B cell (primary cell): ENCODE measurements around the gene CCDC85B. TPM values are rescaled to one million over a fixed set of nuclear protein-coding genes. Genes with fewer than 3 reads are reported as not detected.
A peak's percentile ranks its signal among the peaks of the same experiment; 100 is the strongest.

Source experiments
- ATAC-seq: fragments of 200-7000 bp; cut with Tn5 transposase; one replicate; pipeline ENCODE4 v1.10.0; 2021; ENCODE audit warnings: low read depth, mild to moderate bottlenecking, moderate number of reproducible peaks, moderate library complexity
- CTCF ChIA-PET: fragments of 350-600 bp; sonication (Branson Sonifier 250); formaldehyde crosslinking; loops from one replicate; lab custom pipeline; 2021; ENCODE audit warnings: antibody characterized with exemption, inconsistent platforms; lab: Charles Lee
- POLR2A ChIA-PET: fragments of 350-600 bp; sonication (Branson Sonifier 250); formaldehyde crosslinking; loops from one replicate; lab custom pipeline; 2021; ENCODE audit warnings: antibody characterized with exemption; lab: Charles Lee
- DNase-seq: peaks from one replicate; pipeline ENCODE4 v3.0.0; 2013
- H2AFZ ChIP-seq: 2 replicates; pipeline ENCODE4 v1.6.1; 2012; ENCODE audit warnings: mild to moderate bottlenecking, low read depth, low read length; ENCODE audit not compliant: insufficient read depth, poor library complexity, severe bottlenecking
- H3K27ac ChIP-seq, 2 donors: 1 replicate in 1 of 2; 2 replicates in 1 of 2; pipeline ENCODE4 v1.5.1; 2012 to 2013; ENCODE audit warnings: low read length in 2 of 2, mild to moderate bottlenecking in 2 of 2, moderate library complexity in 1 of 2
- H3K27me3 ChIP-seq, 4 experiments: fragments of 200-600 bp in 1 of 4; sonication (generic) in 1 of 4; replicated peaks in 1 of 4; 1 replicate in 2 of 4; 2 replicates in 2 of 4; pipeline versions ENCODE4 v1.6.1 to v1.7.0; 2013 to 2016; ENCODE audit warnings: low read length in 3 of 4, mild to moderate bottlenecking in 2 of 4, mixed read lengths in 1 of 4, moderate library complexity in 1 of 4; ENCODE audit not compliant: insufficient read depth in 4 of 4, control insufficient read depth in 3 of 4; ENCODE audit errors: control extremely low read depth in 1 of 4
- H3K36me3 ChIP-seq, 2 experiments: replicated peaks in 1 of 2; 1 replicate in 1 of 2; 2 replicates in 1 of 2; pipeline versions ENCODE4 v1.6.1 to v1.7.1; 2013; ENCODE audit warnings: low read length in 1 of 2; ENCODE audit not compliant: insufficient read depth in 2 of 2, control insufficient read depth in 1 of 2; ENCODE audit errors: control extremely low read depth in 1 of 2, extremely low read depth in 1 of 2
- H3K4me1 ChIP-seq, 2 donors: fragments of 200-600 bp in 1 of 2; sonication (generic) in 1 of 2; 1 replicate in 1 of 2; 2 replicates in 1 of 2; pipeline versions ENCODE4 v1.5.1 to v1.6.1; 2013 to 2017; ENCODE audit warnings: low read length in 2 of 2; ENCODE audit not compliant: control insufficient read depth in 2 of 2, insufficient read depth in 2 of 2
- H3K4me2 ChIP-seq: replicated peaks from 2 replicates; pipeline ENCODE3; 2012; ENCODE audit warnings: mild to moderate bottlenecking, low read depth, low read length; ENCODE audit not compliant: poor library complexity, severe bottlenecking
- H3K4me3 ChIP-seq, 5 experiments: fragments of 200-600 bp in 1 of 5; sonication (generic) in 1 of 5; 1 replicate in 3 of 5; 2 replicates in 2 of 5; pipeline versions ENCODE4 v1.5.1 to v1.7.0; 2011 to 2016; ENCODE audit warnings: low read length in 4 of 5, mild to moderate bottlenecking in 4 of 5, low read depth in 2 of 5, control low read depth in 1 of 5, moderate library complexity in 1 of 5; ENCODE audit not compliant: insufficient read depth in 1 of 5; ENCODE audit errors: control extremely low read depth in 1 of 5, extremely low read depth in 1 of 5
- H3K79me2 ChIP-seq: fragments of 200-600 bp; sonication (generic); one replicate; pipeline ENCODE4 v1.6.0; 2016; ENCODE audit warnings: low read length; ENCODE audit not compliant: control insufficient read depth, insufficient read depth
- H3K9ac ChIP-seq: fragments of 200-600 bp; sonication (generic); 2 replicates; pipeline ENCODE4 v1.6.1; 2017; ENCODE audit warnings: mild to moderate bottlenecking, low read length, moderate library complexity
- H3K9me3 ChIP-seq, 3 donors: one replicate each; pipeline versions ENCODE4 v1.6.1 to v1.7.1; 2013; ENCODE audit warnings: low read length in 2 of 3; ENCODE audit not compliant: control insufficient read depth in 2 of 3, insufficient read depth in 1 of 3; ENCODE audit errors: control extremely low read depth in 1 of 3
- H4K20me1 ChIP-seq: 2 replicates; pipeline ENCODE4 v1.6.0; 2012; ENCODE audit warnings: mild to moderate bottlenecking, low read length; ENCODE audit not compliant: insufficient read depth, control insufficient read depth, poor library complexity, severe bottlenecking
- H3K27ac Mint-ChIP-seq: one replicate; pipeline ENCODE4 v1.8.0; 2021; ENCODE audit warnings: mixed read lengths
- H3K27me3 Mint-ChIP-seq: one replicate; pipeline ENCODE4 v1.8.0; 2021; ENCODE audit warnings: mixed read lengths
- H3K4me1 Mint-ChIP-seq: one replicate; pipeline ENCODE4 v1.8.0; 2021; ENCODE audit warnings: mixed read lengths
- H3K4me3 Mint-ChIP-seq: one replicate; pipeline ENCODE4 v1.8.0; 2021; ENCODE audit warnings: mixed read lengths
- H3K9me3 Mint-ChIP-seq: one replicate; pipeline ENCODE4 v1.8.0; 2022; ENCODE audit warnings: mixed read lengths; ENCODE audit not compliant: insufficient read depth
- CTCF ChIP-seq: fragments of 200-600 bp; IDR thresholded peaks from one replicate; pipeline ENCODE4 v1.8.0; 2022; ENCODE audit warnings: antibody characterized with exemption, mild to moderate bottlenecking
- EZH2 ChIP-seq: IDR thresholded peaks from 2 replicates; pipeline ENCODE4 v1.6.1; 2012; ENCODE audit warnings: borderline replicate concordance, low read depth, mild to moderate bottlenecking, moderate library complexity, low read length; ENCODE audit not compliant: insufficient read depth, poor library complexity, severe bottlenecking
- WGBS: methylation state at CpG from one replicate; pipeline ENCODE4 v1.1.5; 2013; ENCODE audit warnings: missing lambda C conversion rate; ENCODE audit not compliant: insufficient coverage; 5-methylcytosine and 5-hydroxymethylcytosine counted together
- intact Hi-C: fragments of 100-400 bp; cut with micrococcal nuclease; formaldehyde crosslinking; loops from one replicate; pipeline ENCODE4 v1.10.0; 2022
- polyA plus RNA-seq: library from polyadenylated mRNA; depleted of rRNA; stranded (reverse); fragments of >200 nt; gene quantifications from 2 replicates; pipeline ENCODE4 v1.2.3, GENCODE V29; 2012
- total RNA-seq, 2 donors: library from RNA; stranded (reverse); fragments of 120-200 nt in 1 of 2; gene quantifications; 1 replicate in 1 of 2; 2 replicates in 1 of 2; pipeline versions ENCODE4 v1.2.3 to v1.2.4, GENCODE V29; 2013 to 2022

The CCDC85B gene
- total and polyA plus RNA-seq, 2 donors (not counting 1 experiment from before 2014, with no cell fraction given): 18.2 to 39.5 TPM

- ATAC-seq (no peak), DNase-seq (peak; percentile 17)
- Mint-ChIP-seq H3K27me3 (no peaks in the 10 kb centered on the region), H3K4me3 (no peak overlapping the region), H3K9me3 (no peaks in the 10 kb centered on the region), H3K27ac (no peak overlapping the region), H3K4me1 (peaks cover 11% of the 10 kb centered on the region)
- Histone ChIP-seq H2AFZ (no peak overlapping the region), H3K4me3 (no peak overlapping the region), H3K9ac (no peak overlapping the region), H3K79me2 (peaks cover 12% of the 10 kb centered on the region), H3K9me3 (peaks cover 0 to 15% (median 0%) of the 10 kb centered on the region in 3 donors), H4K20me1 (peaks cover 40% of the 10 kb centered on the region), H3K27ac (no peak overlapping the region), H3K4me1 (peaks cover 0 to 1% of the 10 kb centered on the region in 2 donors), H3K4me2 (no peak overlapping the region), H3K27me3 (no peaks in the 10 kb centered on the region), H3K36me3 (peaks cover 0 to 40% of the 10 kb centered on the region in 2 experiments)
- 87% methylated on average over 7 of the region's 8 CpGs for whole genome bisulfite sequencing
- CTCF ChIA-PET: interaction anchor here (2.1 to 2.8 kb wide), 2 partner anchors 11 to 36 kb away, joined by 6 to 15 read pairs; partner anchors contain the start of gene MUS81
- POLR2A ChIA-PET: interaction anchor here (1.5 kb wide), 1 partner anchor 16 kb away, joined by 3 read pairs; the partner anchor contains the start of gene SNX32
- intact Hi-C loops: no loop called here
- no peak for TF ChIP-seq CTCF
- TF ChIP-seq EZH2: no peak
These were observed 41.1 kb upstream of the CCDC85B start for GRCh38 chr11:65849366-65849765.

- peaks cover 0 to 3% of the 10 kb centered on the region in 2 donors for H3K4me1 ChIP-seq
- CTCF ChIA-PET: interaction anchor here (0.6 to 2.8 kb wide), 3 partner anchors 11 to 170 kb away, joined by 3 to 15 read pairs (median 6); partner anchors contain the start of gene MUS81
- H3K4me2 ChIP-seq: no peak overlapping the region
- Mint-ChIP-seq H3K27ac (no peak overlapping the region), H3K27me3 (no peaks in the 10 kb centered on the region), H3K4me3 (no peak overlapping the region), H3K9me3 (no peaks in the 10 kb centered on the region), H3K4me1 (peaks cover 14% of the 10 kb centered on the region)
- H4K20me1 ChIP-seq: peaks cover 44% of the 10 kb centered on the region
- H3K27me3 ChIP-seq: no peaks in the 10 kb centered on the region
- peaks cover 16% of the 10 kb centered on the region for H3K79me2 ChIP-seq
- no peak overlapping the region for H3K9ac ChIP-seq
- intact Hi-C loops: no loop called here
- DNase-seq (peak; percentile 12), ATAC-seq (no peak)
- H3K9me3 ChIP-seq: peaks cover 0 to 15% (median 0%) of the 10 kb centered on the region in 3 donors
- H2AFZ ChIP-seq: no peak overlapping the region
- H3K27ac ChIP-seq: no peak overlapping the region
- POLR2A ChIA-PET: interaction anchor here (1.5 kb wide), 1 partner anchor 16 kb away, joined by 3 read pairs; the partner anchor contains the start of gene SNX32
- peaks cover 0 to 45% of the 10 kb centered on the region in 2 experiments for H3K36me3 ChIP-seq
- TF ChIP-seq CTCF (no peak), EZH2 (no peak)
- no peak overlapping the region for H3K4me3 ChIP-seq
- WGBS: 89% methylated on average over 15 of the region's 16 CpGs
These were observed 40.7 kb upstream of the CCDC85B start for GRCh38 chr11:65849771-65850216.
